ENCODE results near the gene GPC5. TPM values are rescaled to one million over a fixed set of nuclear protein-coding genes. Genes with fewer than 3 reads are reported as not detected.

GPC5 gene
- total RNA-seq, 1 experiment from 2014 or later = not detected

- CTCF ChIA-PET = no interaction called here
- Mint-ChIP-seq H3K36me3 (ENCODE audit: insufficient read depth, unreplicated experiment) (no peaks in the 10 kb centered on the region), H3K27me3 (ENCODE audit: unreplicated experiment) (no peaks in the 10 kb centered on the region), H3K4me1 (ENCODE audit: low read depth, unreplicated experiment) (no peaks in the 10 kb centered on the region), H3K9me3 (ENCODE audit: low read depth, unreplicated experiment) (peaks cover 3% of the 10 kb centered on the region), H3K4me3 (ENCODE audit: low read depth, unreplicated experiment) (no peak overlapping the region), H3K27ac (ENCODE audit: unreplicated experiment) (no peak overlapping the region)
- intact Hi-C loops (cut with micrococcal nuclease; ENCODE audit: unreplicated experiment) = no loop called here
- TF ChIP-seq CTCF (IDR thresholded peaks at IDR 0.05; ENCODE audit: unreplicated experiment) = no peak
- no peak for DNase-seq
- no TSS peak for BruUV-seq (replicated peaks)
Measured at GRCh38 chr13:92717857-92718256, 1319.4 kb downstream of the GPC5 start.

GRCh38 chr13:92719868-92720267 is 1321.4 kb downstream of the GPC5 start:
- Mint-ChIP-seq H3K4me1 (ENCODE audit: low read depth, unreplicated experiment) (no peaks in the 10 kb centered on the region), H3K9me3 (ENCODE audit: low read depth, unreplicated experiment) (peaks cover 3% of the 10 kb centered on the region), H3K27ac (ENCODE audit: unreplicated experiment) (no peak overlapping the region), H3K4me3 (ENCODE audit: low read depth, unreplicated experiment) (no peak overlapping the region), H3K36me3 (ENCODE audit: insufficient read depth, unreplicated experiment) (no peaks in the 10 kb centered on the region), H3K27me3 (ENCODE audit: unreplicated experiment) (no peaks in the 10 kb centered on the region)
- DNase-seq = no peak
- intact Hi-C loops (cut with micrococcal nuclease; ENCODE audit: unreplicated experiment) = no loop called here
- TF ChIP-seq CTCF (IDR thresholded peaks at IDR 0.05; ENCODE audit: unreplicated experiment) = no peak
- CTCF ChIA-PET = no interaction called here
- no TSS peak for BruUV-seq (replicated peaks)

- no peaks in the 10 kb centered on the region for H3K36me3 Mint-ChIP-seq (ENCODE audit: insufficient read depth, unreplicated experiment)
- no peak for DNase-seq
- H3K4me1 Mint-ChIP-seq (ENCODE audit: low read depth, unreplicated experiment) = no peaks in the 10 kb centered on the region
- CTCF ChIA-PET = no interaction called here
- H3K27ac Mint-ChIP-seq (ENCODE audit: unreplicated experiment) = no peak overlapping the region
- no peaks in the 10 kb centered on the region for H3K27me3 Mint-ChIP-seq (ENCODE audit: unreplicated experiment)
- BruUV-seq (replicated peaks) = no TSS peak
- no peaks in the 10 kb centered on the region for H3K9me3 Mint-ChIP-seq (ENCODE audit: low read depth, unreplicated experiment)
- no peak overlapping the region for H3K4me3 Mint-ChIP-seq (ENCODE audit: low read depth, unreplicated experiment)
- TF ChIP-seq CTCF (IDR thresholded peaks at IDR 0.05; ENCODE audit: unreplicated experiment) = no peak
- intact Hi-C loops (cut with micrococcal nuclease; ENCODE audit: unreplicated experiment) = no loop called here
Measured at GRCh38 chr13:92721620-92722019, 1323.2 kb downstream of the GPC5 start.

- H3K27ac Mint-ChIP-seq (ENCODE audit: unreplicated experiment) = no peak overlapping the region
- no peaks in the 10 kb centered on the region for H3K36me3 Mint-ChIP-seq (ENCODE audit: insufficient read depth, unreplicated experiment)
- no peaks in the 10 kb centered on the region for H3K4me1 Mint-ChIP-seq (ENCODE audit: low read depth, unreplicated experiment)
- CTCF ChIA-PET = no interaction called here
- peaks cover 2% of the 10 kb centered on the region for H3K9me3 Mint-ChIP-seq (ENCODE audit: low read depth, unreplicated experiment)
- no peak for TF ChIP-seq CTCF (IDR thresholded peaks at IDR 0.05; ENCODE audit: unreplicated experiment)
- H3K4me3 Mint-ChIP-seq (ENCODE audit: low read depth, unreplicated experiment) = no peak overlapping the region
- DNase-seq = no peak
- H3K27me3 Mint-ChIP-seq (ENCODE audit: unreplicated experiment) = no peaks in the 10 kb centered on the region
- intact Hi-C loops (cut with micrococcal nuclease; ENCODE audit: unreplicated experiment) = no loop called here
- BruUV-seq (replicated peaks) = no TSS peak
Measured at GRCh38 chr13:92727118-92727517, 1328.7 kb downstream of the GPC5 start.

GRCh38 chr13:92734068-92734467 is 1335.6 kb downstream of the GPC5 start:
- CTCF ChIA-PET = no interaction called here
- intact Hi-C loops (cut with micrococcal nuclease; ENCODE audit: unreplicated experiment) = no loop called here
- no TSS peak for BruUV-seq (replicated peaks)
- no peaks in the 10 kb centered on the region for H3K4me1 Mint-ChIP-seq (ENCODE audit: low read depth, unreplicated experiment)
- H3K9me3 Mint-ChIP-seq (ENCODE audit: low read depth, unreplicated experiment) = no peaks in the 10 kb centered on the region
- no peak for DNase-seq
- H3K27me3 Mint-ChIP-seq (ENCODE audit: unreplicated experiment) = no peaks in the 10 kb centered on the region
- H3K27ac Mint-ChIP-seq (ENCODE audit: unreplicated experiment) = no peak overlapping the region
- no peak overlapping the region for H3K4me3 Mint-ChIP-seq (ENCODE audit: low read depth, unreplicated experiment)
- no peak for TF ChIP-seq CTCF (IDR thresholded peaks at IDR 0.05; ENCODE audit: unreplicated experiment)
- no peaks in the 10 kb centered on the region for H3K36me3 Mint-ChIP-seq (ENCODE audit: insufficient read depth, unreplicated experiment)
